Lung (tissue), 12 donors: ENCODE measurements around the gene KLHL30. TPM values are rescaled to one million over a fixed set of nuclear protein-coding genes. Genes with fewer than 3 reads are reported as not detected.

Source experiments
- ATAC-seq: fragments of 200-7000 bp; cut with Tn5 transposase; one replicate; pipeline ENCODE4 v1.9.1; 2020; ENCODE audit warnings: moderate number of reproducible peaks; ENCODE audit not compliant: insufficient read depth, low FRiP score
- DNase-seq, 3 donors: peaks; one replicate each; pipeline ENCODE4 v3.0.0-alpha.2; 2013 to 2017
- H3K27ac ChIP-seq, 2 donors: one replicate each; pipeline ENCODE4 v1.5.1; 2013; ENCODE audit warnings: mild to moderate bottlenecking in 2 of 2, moderate library complexity in 2 of 2, control low read depth in 1 of 2, inconsistent platforms in 1 of 2, low read depth in 1 of 2, low read length in 1 of 2
- H3K27me3 ChIP-seq, 3 donors: one replicate each; pipeline ENCODE4 v1.5.1; 2013; ENCODE audit warnings: low read length in 2 of 3; ENCODE audit not compliant: control insufficient read depth in 3 of 3, insufficient read depth in 3 of 3
- H3K36me3 ChIP-seq, 4 donors: one replicate each; pipeline ENCODE4 v1.5.1; 2013; ENCODE audit warnings: low read length in 4 of 4, mild to moderate bottlenecking in 1 of 4, moderate library complexity in 1 of 4; ENCODE audit not compliant: control insufficient read depth in 4 of 4, insufficient read depth in 4 of 4
- H3K4me1 ChIP-seq, 5 donors: one replicate each; pipeline ENCODE4 v1.5.1; 2013; ENCODE audit warnings: low read length in 5 of 5, mild to moderate bottlenecking in 2 of 5, moderate library complexity in 1 of 5; ENCODE audit not compliant: control insufficient read depth in 5 of 5, insufficient read depth in 5 of 5
- H3K4me3 ChIP-seq: one replicate; pipeline ENCODE4 v1.5.1; 2013; ENCODE audit warnings: mild to moderate bottlenecking, control low read depth, moderate library complexity
- H3K9ac ChIP-seq, 2 donors: one replicate each; pipeline ENCODE4 v1.5.1; 2013; ENCODE audit warnings: low read length in 2 of 2, control low read depth in 1 of 2; ENCODE audit not compliant: insufficient read depth in 1 of 2
- H3K9me3 ChIP-seq, 4 donors: one replicate each; pipeline ENCODE4 v1.5.1; 2013; ENCODE audit warnings: low read length in 3 of 4, mild to moderate bottlenecking in 1 of 4, moderate library complexity in 1 of 4; ENCODE audit not compliant: control insufficient read depth in 4 of 4, insufficient read depth in 3 of 4
- WGBS, 2 donors: extraction: QIAGEN DNeasy Blood & Tissue Kit; methylation state at CpG; one replicate each; pipeline ENCODE4 v1.1.7; 2013; 5-methylcytosine and 5-hydroxymethylcytosine counted together
- polyA plus RNA-seq, 2 donors: library from polyadenylated mRNA; stranded (reverse); fragments of 200-250 nt; gene quantifications; one replicate each; pipeline ENCODE4 v1.2.1, GENCODE V29; 2013
- total RNA-seq, 2 donors: library from RNA; depleted of rRNA in 1 of 2; stranded (reverse); fragments of >200 nt in 1 of 2; gene quantifications; one replicate each; pipeline ENCODE4 v1.2.1, GENCODE V29; 2014 to 2021
- TF ChIP-seq, protein P1 (sequence below): IDR thresholded peaks from 2 replicates; pipeline ENCODE4 v1.5.1; 2012; ENCODE audit warnings: mild to moderate bottlenecking; ENCODE audit errors: control extremely low read depth, extremely low read depth
- donor health status: control.
- donor health status: control.
- donor health status: Bipolar disorder and iron deficiency.
- donor health status: healthy.
- donor health status: DM: yes; HTN: yes; CAD: no.

Gene KLHL30
- total and polyA plus RNA-seq, 4 donors, result 0.18 to 2.1 (median 0.39) TPM

DNA sequence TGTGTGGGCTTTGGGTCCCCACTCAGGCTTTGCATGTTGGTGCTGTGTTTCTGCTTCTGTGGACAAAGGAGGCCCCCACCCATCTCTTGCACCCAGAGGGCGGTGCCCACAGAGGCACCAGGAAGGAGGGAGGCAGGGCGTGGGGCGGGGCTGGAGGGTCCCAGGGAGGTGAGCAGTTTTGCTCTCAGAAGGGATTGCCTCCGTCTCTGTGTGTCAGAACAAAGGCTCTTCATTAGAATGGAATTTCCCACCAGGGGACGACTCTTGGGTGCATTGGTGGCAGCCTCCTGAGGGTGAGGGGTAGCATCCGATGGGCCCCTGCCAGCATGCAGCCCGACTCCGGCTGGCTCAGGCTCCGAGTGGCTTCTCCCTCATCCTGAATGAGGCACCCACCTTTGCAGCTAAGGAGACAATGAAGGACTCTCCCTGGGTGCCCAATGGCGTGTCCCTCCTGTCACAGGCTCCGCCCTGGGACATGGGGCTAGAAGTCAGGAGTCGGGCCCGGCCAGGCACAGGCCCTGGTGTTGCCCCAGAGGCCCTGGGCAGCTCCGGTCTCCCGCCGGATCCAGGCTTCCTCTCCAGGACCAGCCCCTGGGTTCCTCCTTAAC lies 13.3 kb downstream of the KLHL30 start:
- H3K27ac ChIP-seq, result no peak overlapping the region
- no peaks in the 10 kb centered on the region for H3K9me3 ChIP-seq
- ATAC-seq (no peak), DNase-seq (no peak)
- 80 to 89% methylated on average over 16 of the region's 16 CpGs for WGBS, 2 donors
- peaks cover 0 to 8% (median 0%) of the 10 kb centered on the region in 5 donors for H3K4me1 ChIP-seq
- no peak overlapping the region for H3K4me3 ChIP-seq
- no peaks in the 10 kb centered on the region for H3K36me3 ChIP-seq
- TF ChIP-seq, protein P1, sequence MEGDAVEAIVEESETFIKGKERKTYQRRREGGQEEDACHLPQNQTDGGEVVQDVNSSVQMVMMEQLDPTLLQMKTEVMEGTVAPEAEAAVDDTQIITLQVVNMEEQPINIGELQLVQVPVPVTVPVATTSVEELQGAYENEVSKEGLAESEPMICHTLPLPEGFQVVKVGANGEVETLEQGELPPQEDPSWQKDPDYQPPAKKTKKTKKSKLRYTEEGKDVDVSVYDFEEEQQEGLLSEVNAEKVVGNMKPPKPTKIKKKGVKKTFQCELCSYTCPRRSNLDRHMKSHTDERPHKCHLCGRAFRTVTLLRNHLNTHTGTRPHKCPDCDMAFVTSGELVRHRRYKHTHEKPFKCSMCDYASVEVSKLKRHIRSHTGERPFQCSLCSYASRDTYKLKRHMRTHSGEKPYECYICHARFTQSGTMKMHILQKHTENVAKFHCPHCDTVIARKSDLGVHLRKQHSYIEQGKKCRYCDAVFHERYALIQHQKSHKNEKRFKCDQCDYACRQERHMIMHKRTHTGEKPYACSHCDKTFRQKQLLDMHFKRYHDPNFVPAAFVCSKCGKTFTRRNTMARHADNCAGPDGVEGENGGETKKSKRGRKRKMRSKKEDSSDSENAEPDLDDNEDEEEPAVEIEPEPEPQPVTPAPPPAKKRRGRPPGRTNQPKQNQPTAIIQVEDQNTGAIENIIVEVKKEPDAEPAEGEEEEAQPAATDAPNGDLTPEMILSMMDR, result no peak
- no peaks in the 10 kb centered on the region for H3K27me3 ChIP-seq
- H3K9ac ChIP-seq, result no peak overlapping the region

DNA sequence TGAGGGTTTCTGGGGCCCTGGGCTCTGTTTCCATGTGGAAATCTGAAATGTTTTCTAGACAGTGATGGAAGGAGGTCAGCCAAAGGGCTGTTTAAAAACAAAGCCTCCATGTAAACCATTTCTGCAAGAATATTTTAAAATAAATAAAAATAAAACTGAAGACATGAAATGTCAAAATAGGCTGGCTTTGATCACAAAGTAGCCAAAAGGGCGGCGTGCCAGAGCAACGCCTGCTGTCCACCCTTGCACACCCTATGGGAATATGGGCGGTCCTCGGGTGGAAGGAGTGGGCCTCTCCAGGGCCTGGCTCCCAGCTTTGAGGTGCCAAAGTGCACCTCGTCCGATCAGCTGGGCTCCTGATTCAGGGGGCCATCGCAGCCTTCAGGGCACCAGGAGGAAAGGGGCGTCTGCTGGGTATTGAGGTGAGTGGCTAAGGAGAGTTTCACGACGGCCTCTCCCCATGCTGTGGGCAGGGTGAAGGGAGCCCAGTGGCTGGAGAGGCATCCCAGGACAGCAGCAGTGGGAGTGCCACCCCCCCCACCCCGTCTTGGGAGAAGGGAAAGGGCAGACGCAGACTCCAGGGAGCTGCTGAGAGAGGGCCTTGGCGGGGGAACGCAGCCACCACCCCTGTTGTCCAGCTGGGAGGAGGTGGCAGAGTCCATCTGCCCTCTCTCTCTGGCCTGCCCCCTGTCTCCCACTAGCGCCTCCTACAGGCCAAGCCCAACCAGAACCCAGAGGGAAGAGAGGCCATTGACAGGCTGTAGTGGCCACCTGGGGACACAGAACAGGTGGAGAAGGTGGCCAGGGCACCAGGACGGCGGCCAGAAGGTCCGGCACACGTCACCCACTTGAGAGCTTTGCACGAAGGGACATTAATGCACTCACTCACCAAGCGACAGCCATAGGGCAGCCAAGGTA lies 14.6 kb downstream of the KLHL30 start:
- 81 to 85% methylated on average over 21 to 22 of the region's 22 CpGs for WGBS, 2 donors
- Histone ChIP-seq H3K4me3 (no peak overlapping the region), H3K9me3 (no peaks in the 10 kb centered on the region), H3K9ac (no peak overlapping the region), H3K27me3 (no peaks in the 10 kb centered on the region), H3K27ac (peak overlapping the region in 1 of 2 donors; percentile 3), H3K36me3 (no peaks in the 10 kb centered on the region), H3K4me1 (peaks cover 0 to 8% (median 0%) of the 10 kb centered on the region in 5 donors)
- TF ChIP-seq, protein P1, result no peak
- ATAC-seq, result no peak
- peak; percentile 60 to 84 (median 74) for DNase-seq

DNA sequence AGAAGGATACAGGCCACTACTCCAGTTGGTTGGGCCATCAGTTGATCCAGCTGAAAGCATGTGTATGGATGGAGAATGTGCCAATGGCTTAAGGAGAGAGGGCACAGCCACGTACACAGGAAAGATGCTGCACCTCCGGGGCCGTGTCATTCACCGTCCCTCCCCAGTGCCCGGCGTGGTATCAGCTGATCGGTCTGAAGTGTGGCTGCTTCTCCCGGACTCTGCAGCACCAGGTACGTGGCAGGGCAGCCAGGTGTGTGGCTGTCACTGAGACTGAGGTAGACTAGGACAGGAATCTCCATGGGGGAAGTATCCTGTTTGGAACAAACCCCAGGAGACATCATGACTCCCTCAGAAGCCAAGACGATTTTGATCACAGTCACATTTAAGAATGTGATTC lies 16.1 kb downstream of the KLHL30 start:
- DNase-seq, result no peak

More for the DNA sequence above, 16.1 kb downstream of the KLHL30 start:
- Histone ChIP-seq H3K27ac (no peak overlapping the region), H3K36me3 (no peaks in the 10 kb centered on the region), H3K9ac (no peak overlapping the region), H3K27me3 (peaks cover 0 to 4% (median 3%) of the 10 kb centered on the region in 3 donors), H3K9me3 (no peaks in the 10 kb centered on the region), H3K4me3 (no peak overlapping the region), H3K4me1 (peaks cover 0 to 12% (median 0%) of the 10 kb centered on the region in 5 donors)
- no peak for ATAC-seq
- 93 to 95% methylated on average over 10 of the region's 10 CpGs for WGBS, 2 donors
- TF ChIP-seq, protein P1, result no peak
